Ovary (tissue), 3 donors: ENCODE results near the gene CST11.

Experiments used
- CTCF ChIP-seq, 3 donors: fragments of 450-650 bp in 2 of 3; fragments of 200-600 bp in 1 of 3; IDR thresholded peaks; one replicate each; pipeline versions ENCODE4 v1.5.1 to v1.8.0; 2016 to 2022; ENCODE audit warnings: antibody characterized with exemption in 3 of 3, mild to moderate bottlenecking in 1 of 3
- EP300 ChIP-seq: sonication (generic); formaldehyde crosslinking; IDR thresholded peaks from one replicate; pipeline ENCODE4 v1.6.1; 2017; ENCODE audit warnings: antibody characterized with exemption
- POLR2A ChIP-seq: fragments of 450-650 bp; IDR thresholded peaks from one replicate; pipeline ENCODE4 v1.6.1; 2017; ENCODE audit warnings: antibody characterized with exemption, mild to moderate bottlenecking, moderate library complexity
- donor health status: DM: no; HTN: no; CAD: no.

GRCh38 chr20:23408957-23409356, 43.7 kb downstream of the CST11 start:
- TF ChIP-seq CTCF (IDR thresholded peaks at IDR 0.05), result no peak
- no peak for TF ChIP-seq POLR2A
- TF ChIP-seq EP300, result no peak
